ENCODE data around the gene XPNPEP2. TPM values are rescaled to one million over a fixed set of nuclear protein-coding genes. Genes with fewer than 3 reads are reported as not detected.

Gene XPNPEP2
- total RNA-seq, 1 donor from 2014 or later = 3.7 TPM

DNA sequence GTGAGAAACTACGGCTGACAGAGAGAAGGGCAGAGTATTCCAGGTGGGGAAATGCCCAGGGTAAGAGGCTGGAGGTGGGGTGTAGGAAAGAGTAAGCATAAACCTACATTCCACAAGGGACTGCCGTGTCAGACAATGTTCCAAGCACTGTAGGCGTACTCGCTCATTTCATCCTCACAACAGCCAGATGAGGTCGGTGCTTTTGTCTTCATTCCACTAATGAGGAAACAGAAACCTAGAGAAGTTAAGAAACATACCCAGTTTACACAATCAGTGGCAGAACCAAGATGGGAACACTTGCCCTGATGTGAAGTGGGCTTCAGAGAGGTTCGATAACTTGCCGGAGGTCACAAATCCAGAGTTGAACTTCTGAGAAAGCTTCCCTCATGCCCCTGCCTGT lies 45.6 kb downstream of the XPNPEP2 start:
- Histone ChIP-seq H3K27ac (ENCODE audit: low read depth, low read length) (no peak overlapping the region), H3K4me3 (ENCODE audit: low read length in 3 of 3) (no peak overlapping the region)

DNA sequence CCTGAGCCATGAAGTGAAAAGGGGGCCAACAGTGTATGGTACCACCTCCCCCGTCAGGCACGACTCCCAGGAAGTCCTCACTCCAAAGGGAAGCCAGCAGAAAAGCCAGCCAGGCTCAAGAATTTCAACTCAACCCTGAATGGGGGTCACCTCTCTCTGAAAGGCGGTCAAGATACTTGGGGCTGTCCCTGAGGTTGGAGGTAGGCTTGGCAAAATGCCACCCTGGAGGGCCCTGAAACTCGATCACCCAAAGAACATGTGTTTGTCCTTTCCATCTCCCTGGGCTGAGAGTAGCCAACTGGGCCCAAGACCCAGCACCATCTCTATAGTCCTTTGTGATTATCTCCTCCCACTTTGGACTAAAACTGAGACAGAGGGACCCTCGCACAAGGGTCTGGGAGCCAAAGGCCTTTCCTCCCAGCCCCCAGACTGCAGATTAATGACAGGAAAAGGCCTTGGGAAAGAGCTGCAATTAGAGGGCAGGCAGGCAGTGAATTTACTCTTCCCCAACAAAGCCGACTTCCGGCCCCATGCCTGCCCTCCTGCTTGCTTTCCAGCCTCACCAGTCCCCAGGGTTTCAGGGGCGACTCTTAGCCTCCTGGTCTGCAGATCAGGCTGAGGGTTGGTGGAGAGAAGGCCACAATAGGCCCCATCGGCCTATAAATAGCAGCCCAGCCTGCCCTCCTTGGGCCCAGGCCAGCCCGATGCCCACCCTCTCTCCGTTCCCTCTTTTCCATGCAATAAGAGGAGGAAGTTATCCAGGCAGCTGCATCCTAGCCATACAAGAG lies 46.6 kb downstream of the XPNPEP2 start:
- H3K9me3 ChIP-seq (ENCODE audit: control insufficient read depth in 3 of 3, low read length in 3 of 3) = no peaks in the 10 kb centered on the region
- H3K4me3 ChIP-seq (ENCODE audit: low read length in 3 of 3) = no peak overlapping the region
- no peaks in the 10 kb centered on the region for H3K36me3 ChIP-seq (ENCODE audit: control insufficient read depth in 3 of 3, insufficient read depth in 3 of 3, low read length in 3 of 3)
- no peak overlapping the region for H3K27ac ChIP-seq (ENCODE audit: low read depth, low read length)
- no peaks in the 10 kb centered on the region for H3K27me3 ChIP-seq (ENCODE audit: control insufficient read depth in 3 of 3, insufficient read depth in 3 of 3, low read length in 3 of 3)
- H3K4me1 ChIP-seq (ENCODE audit: control insufficient read depth in 3 of 3, insufficient read depth in 3 of 3, low read length in 3 of 3) = no peaks in the 10 kb centered on the region
- H3K9ac ChIP-seq (ENCODE audit: low read depth in 1 of 3, low read length in 3 of 3) = no peak overlapping the region

More for the DNA sequence above, 45.6 kb downstream of the XPNPEP2 start:
- Histone ChIP-seq H3K9me3 (ENCODE audit: control insufficient read depth in 3 of 3, low read length in 3 of 3) (no peaks in the 10 kb centered on the region), H3K27me3 (ENCODE audit: control insufficient read depth in 3 of 3, insufficient read depth in 3 of 3, low read length in 3 of 3) (no peaks in the 10 kb centered on the region), H3K36me3 (ENCODE audit: control insufficient read depth in 3 of 3, insufficient read depth in 3 of 3, low read length in 3 of 3) (no peaks in the 10 kb centered on the region), H3K9ac (ENCODE audit: low read depth in 1 of 3, low read length in 3 of 3) (no peak overlapping the region), H3K4me1 (ENCODE audit: control insufficient read depth in 3 of 3, insufficient read depth in 3 of 3, low read length in 3 of 3) (no peaks in the 10 kb centered on the region)

DNA sequence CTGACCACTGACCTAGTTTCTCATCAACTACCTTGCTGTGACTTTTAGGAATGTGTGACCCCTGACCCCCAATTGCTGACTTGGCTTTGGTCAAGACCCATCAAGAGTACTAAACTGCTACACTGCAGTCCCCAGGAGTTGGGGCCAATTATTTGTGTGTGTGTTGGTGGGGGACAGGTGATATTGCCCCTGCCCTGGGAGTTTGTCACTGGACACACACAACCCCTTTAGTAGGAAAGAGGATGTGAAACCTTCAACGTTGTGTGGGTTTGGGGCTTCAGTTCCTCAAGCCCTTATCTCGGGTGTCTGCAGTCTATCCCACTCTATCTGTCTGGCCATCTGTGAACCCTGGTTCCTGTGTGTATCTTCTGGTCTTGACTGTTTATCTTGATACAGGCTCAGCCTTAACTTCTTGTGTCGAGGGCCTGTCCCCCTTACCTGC lies 47.5 kb downstream of the XPNPEP2 start:
- Histone ChIP-seq H3K36me3 (ENCODE audit: control insufficient read depth in 3 of 3, insufficient read depth in 3 of 3, low read length in 3 of 3) (no peaks in the 10 kb centered on the region), H3K9me3 (ENCODE audit: control insufficient read depth in 3 of 3, low read length in 3 of 3) (no peaks in the 10 kb centered on the region), H3K9ac (ENCODE audit: low read depth in 1 of 3, low read length in 3 of 3) (no peak overlapping the region), H3K4me3 (ENCODE audit: low read length in 3 of 3) (no peak overlapping the region), H3K27me3 (ENCODE audit: control insufficient read depth in 3 of 3, insufficient read depth in 3 of 3, low read length in 3 of 3) (no peaks in the 10 kb centered on the region), H3K27ac (ENCODE audit: low read depth, low read length) (no peak overlapping the region), H3K4me1 (ENCODE audit: control insufficient read depth in 3 of 3, insufficient read depth in 3 of 3, low read length in 3 of 3) (no peaks in the 10 kb centered on the region)

DNA sequence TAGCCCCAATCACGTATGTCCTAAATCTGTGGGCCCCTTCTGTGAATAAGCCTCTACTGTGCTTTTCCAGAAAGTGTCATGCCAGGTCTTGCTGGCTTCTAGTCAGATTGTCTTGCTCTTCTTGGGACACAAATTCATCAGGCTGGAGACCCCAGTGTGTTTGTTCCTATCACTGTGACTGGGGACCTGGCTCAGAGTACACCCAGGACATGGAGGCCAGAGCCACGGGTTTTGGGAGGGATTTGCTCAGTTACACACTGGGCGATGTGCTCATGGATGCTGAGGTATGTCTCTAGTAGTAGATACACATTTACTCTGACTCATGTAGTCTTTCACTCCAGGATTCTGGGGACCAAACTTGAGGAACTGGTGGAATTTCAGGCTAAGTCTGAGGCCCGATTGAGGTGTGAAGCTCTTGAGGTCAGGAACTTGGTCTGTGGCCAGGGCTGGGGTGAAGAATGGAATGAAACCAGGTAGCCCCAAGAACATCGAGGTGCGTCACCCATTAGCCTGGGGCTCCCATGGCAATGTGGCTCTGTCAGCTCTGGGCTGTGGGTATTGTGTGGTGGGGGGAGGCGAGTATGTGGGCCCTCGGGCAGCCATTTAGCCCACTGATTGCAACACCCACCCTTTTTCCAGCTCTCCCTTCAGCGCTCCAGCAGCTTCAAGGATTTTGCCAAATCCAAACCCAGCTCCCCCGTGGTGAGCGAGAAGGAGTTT lies 48.7 kb downstream of the XPNPEP2 start:
- no peak overlapping the region for H3K27ac ChIP-seq (ENCODE audit: low read depth, low read length)
- no peak overlapping the region for H3K9ac ChIP-seq (ENCODE audit: low read depth in 1 of 3, low read length in 3 of 3)
- no peaks in the 10 kb centered on the region for H3K27me3 ChIP-seq (ENCODE audit: control insufficient read depth in 3 of 3, insufficient read depth in 3 of 3, low read length in 3 of 3)
- no peaks in the 10 kb centered on the region for H3K9me3 ChIP-seq (ENCODE audit: control insufficient read depth in 3 of 3, low read length in 3 of 3)
- no peaks in the 10 kb centered on the region for H3K36me3 ChIP-seq (ENCODE audit: control insufficient read depth in 3 of 3, insufficient read depth in 3 of 3, low read length in 3 of 3)
- no peaks in the 10 kb centered on the region for H3K4me1 ChIP-seq (ENCODE audit: control insufficient read depth in 3 of 3, insufficient read depth in 3 of 3, low read length in 3 of 3)
- H3K4me3 ChIP-seq (ENCODE audit: low read length in 3 of 3) = no peak overlapping the region

DNA sequence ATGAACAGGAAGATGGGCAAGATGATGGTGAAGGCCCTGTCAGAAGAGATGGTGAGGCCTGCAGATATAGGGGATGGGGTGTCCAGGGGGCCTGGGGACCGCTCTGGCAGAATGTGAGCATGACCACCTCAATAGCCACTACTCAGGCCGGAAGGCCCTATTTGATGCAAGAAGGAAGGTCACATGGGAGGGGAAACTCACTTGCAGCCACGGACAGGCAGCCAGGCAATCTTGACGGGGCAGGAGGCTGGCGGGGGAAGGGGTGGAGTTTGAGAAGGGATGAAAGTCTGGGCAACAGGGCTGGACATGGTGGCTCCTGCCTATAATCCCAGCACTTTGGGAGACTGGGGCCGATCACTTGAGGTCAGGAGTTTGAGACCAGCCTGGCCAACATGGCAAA lies 49.7 kb downstream of the XPNPEP2 start:
- no peaks in the 10 kb centered on the region for H3K36me3 ChIP-seq (ENCODE audit: control insufficient read depth in 3 of 3, insufficient read depth in 3 of 3, low read length in 3 of 3)
- no peaks in the 10 kb centered on the region for H3K4me1 ChIP-seq (ENCODE audit: control insufficient read depth in 3 of 3, insufficient read depth in 3 of 3, low read length in 3 of 3)
- H3K27me3 ChIP-seq (ENCODE audit: control insufficient read depth in 3 of 3, insufficient read depth in 3 of 3, low read length in 3 of 3) = peaks cover 0 to 4% (median 0%) of the 10 kb centered on the region in 3 donors
- no peak overlapping the region for H3K4me3 ChIP-seq (ENCODE audit: low read length in 3 of 3)
- no peaks in the 10 kb centered on the region for H3K9me3 ChIP-seq (ENCODE audit: control insufficient read depth in 3 of 3, low read length in 3 of 3)
- H3K9ac ChIP-seq (ENCODE audit: low read depth in 1 of 3, low read length in 3 of 3) = no peak overlapping the region
- H3K27ac ChIP-seq (ENCODE audit: low read depth, low read length) = no peak overlapping the region

DNA sequence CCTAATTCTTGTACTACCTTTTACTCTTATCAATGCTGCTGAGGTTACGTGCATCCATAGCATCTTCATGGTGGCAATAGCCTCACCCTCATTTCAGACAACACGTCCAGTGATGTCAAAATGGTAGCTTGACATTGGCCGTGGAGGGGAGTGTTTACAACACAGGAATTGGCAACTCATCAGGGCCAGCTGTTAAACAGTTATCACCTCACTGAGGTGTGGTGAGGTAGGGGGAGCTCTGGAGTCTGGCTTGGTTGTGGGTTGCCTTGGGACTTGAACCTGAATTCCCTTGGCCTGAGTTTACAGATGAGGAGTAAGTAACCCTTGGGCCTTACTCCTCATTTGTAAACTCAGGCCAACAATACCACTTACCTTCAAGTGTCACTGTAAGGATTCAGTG lies 51.4 kb downstream of the XPNPEP2 start:
- H3K9me3 ChIP-seq (ENCODE audit: control insufficient read depth in 3 of 3, low read length in 3 of 3) = no peaks in the 10 kb centered on the region
- no peak overlapping the region for H3K27ac ChIP-seq (ENCODE audit: low read depth, low read length)
- H3K4me1 ChIP-seq (ENCODE audit: control insufficient read depth in 3 of 3, insufficient read depth in 3 of 3, low read length in 3 of 3) = no peaks in the 10 kb centered on the region
- H3K9ac ChIP-seq (ENCODE audit: low read depth in 1 of 3, low read length in 3 of 3) = no peak overlapping the region
- H3K36me3 ChIP-seq (ENCODE audit: control insufficient read depth in 3 of 3, insufficient read depth in 3 of 3, low read length in 3 of 3) = no peaks in the 10 kb centered on the region
- no peak overlapping the region for H3K4me3 ChIP-seq (ENCODE audit: low read length in 3 of 3)
- H3K27me3 ChIP-seq (ENCODE audit: control insufficient read depth in 3 of 3, insufficient read depth in 3 of 3, low read length in 3 of 3) = peaks cover 0 to 4% (median 0%) of the 10 kb centered on the region in 3 donors

DNA sequence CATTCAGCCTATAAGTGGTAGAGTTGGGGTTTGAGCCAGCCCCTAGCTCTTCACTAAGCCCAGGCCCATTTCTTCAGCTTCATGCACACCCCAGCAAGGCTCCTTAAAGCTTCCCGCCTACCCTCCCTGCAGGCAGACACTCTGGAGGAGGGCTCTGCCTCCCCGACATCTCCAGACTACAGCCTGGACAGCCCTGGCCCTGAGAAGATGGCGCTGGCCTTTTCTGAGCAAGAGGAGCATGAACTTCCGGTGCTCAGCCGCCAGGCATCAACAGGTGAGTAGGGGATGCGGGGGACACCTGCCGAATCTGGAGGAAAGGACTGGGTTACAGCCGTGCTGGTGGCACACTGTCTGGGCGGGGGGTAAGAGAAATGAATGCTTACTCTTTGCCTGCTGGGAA lies 52.0 kb downstream of the XPNPEP2 start:
- H3K9me3 ChIP-seq (ENCODE audit: control insufficient read depth in 3 of 3, low read length in 3 of 3) = no peaks in the 10 kb centered on the region
- no peak overlapping the region for H3K27ac ChIP-seq (ENCODE audit: low read depth, low read length)
- peaks cover 0 to 4% (median 0%) of the 10 kb centered on the region in 3 donors for H3K27me3 ChIP-seq (ENCODE audit: control insufficient read depth in 3 of 3, insufficient read depth in 3 of 3, low read length in 3 of 3)
- H3K4me1 ChIP-seq (ENCODE audit: control insufficient read depth in 3 of 3, insufficient read depth in 3 of 3, low read length in 3 of 3) = no peaks in the 10 kb centered on the region
- H3K4me3 ChIP-seq (ENCODE audit: low read length in 3 of 3) = no peak overlapping the region
- H3K9ac ChIP-seq (ENCODE audit: low read depth in 1 of 3, low read length in 3 of 3) = no peak overlapping the region
- H3K36me3 ChIP-seq (ENCODE audit: control insufficient read depth in 3 of 3, insufficient read depth in 3 of 3, low read length in 3 of 3) = no peaks in the 10 kb centered on the region

DNA sequence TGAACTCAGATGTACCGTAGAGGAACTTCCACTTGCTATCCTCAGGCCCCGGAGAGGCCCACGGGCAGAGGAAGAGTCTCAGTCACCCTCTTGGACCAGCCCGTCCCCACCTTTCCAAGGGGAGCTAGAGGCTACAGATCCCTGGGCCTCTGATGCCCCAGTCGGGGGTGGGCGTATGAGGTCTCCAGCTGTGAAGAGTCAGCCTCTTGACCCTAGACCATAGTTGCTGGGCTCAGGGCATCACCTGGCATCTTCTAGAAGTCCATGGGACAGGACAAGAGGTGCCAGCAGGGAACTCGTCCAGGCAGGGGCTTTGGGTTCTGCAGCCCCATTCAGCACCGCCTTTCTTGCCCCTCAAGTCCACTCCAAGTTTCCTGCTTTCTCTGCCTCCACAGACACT lies 52.6 kb downstream of the XPNPEP2 start:
- H3K9me3 ChIP-seq (ENCODE audit: control insufficient read depth in 3 of 3, low read length in 3 of 3) = no peaks in the 10 kb centered on the region
- H3K4me1 ChIP-seq (ENCODE audit: control insufficient read depth in 3 of 3, insufficient read depth in 3 of 3, low read length in 3 of 3) = no peaks in the 10 kb centered on the region
- H3K36me3 ChIP-seq (ENCODE audit: control insufficient read depth in 3 of 3, insufficient read depth in 3 of 3, low read length in 3 of 3) = no peaks in the 10 kb centered on the region
- H3K9ac ChIP-seq (ENCODE audit: low read depth in 1 of 3, low read length in 3 of 3) = no peak overlapping the region
- H3K27ac ChIP-seq (ENCODE audit: low read depth, low read length) = no peak overlapping the region
- H3K27me3 ChIP-seq (ENCODE audit: control insufficient read depth in 3 of 3, insufficient read depth in 3 of 3, low read length in 3 of 3) = peaks cover 0 to 4% (median 0%) of the 10 kb centered on the region in 3 donors
- no peak overlapping the region for H3K4me3 ChIP-seq (ENCODE audit: low read length in 3 of 3)

DNA sequence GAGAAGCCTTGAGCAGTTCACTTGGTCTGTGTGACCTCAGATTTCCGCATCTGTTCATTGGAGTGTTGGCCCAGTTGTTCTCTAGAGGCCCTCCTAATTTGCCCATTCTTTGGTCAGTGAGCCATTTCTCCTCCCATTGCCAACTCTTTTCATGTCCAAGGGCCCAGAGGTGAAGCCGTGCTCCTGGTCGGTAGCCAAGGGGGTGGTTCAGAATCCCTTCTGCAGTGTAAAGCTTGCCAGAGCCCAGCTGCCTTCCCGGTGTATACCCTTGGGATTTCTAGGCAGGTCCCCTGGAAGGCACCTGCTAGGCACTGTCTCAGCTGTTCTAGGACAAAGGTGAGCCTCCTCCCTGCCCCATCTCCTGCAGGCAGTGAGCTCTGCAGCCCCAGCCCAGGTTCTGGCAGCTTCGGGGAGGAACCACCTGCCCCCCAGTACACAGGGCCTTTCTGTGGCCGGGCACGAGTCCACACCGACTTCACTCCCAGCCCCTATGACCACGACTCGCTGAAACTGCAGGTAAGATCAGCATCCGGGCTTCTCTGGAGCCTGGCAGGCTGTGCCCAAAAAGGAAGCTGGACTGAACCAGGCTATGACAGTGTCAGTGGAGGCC lies 53.3 kb downstream of the XPNPEP2 start:
- H3K4me1 ChIP-seq (ENCODE audit: control insufficient read depth in 3 of 3, insufficient read depth in 3 of 3, low read length in 3 of 3) = no peaks in the 10 kb centered on the region
- H3K27me3 ChIP-seq (ENCODE audit: control insufficient read depth in 3 of 3, insufficient read depth in 3 of 3, low read length in 3 of 3) = peaks cover 0 to 4% (median 0%) of the 10 kb centered on the region in 3 donors
- no peak overlapping the region for H3K27ac ChIP-seq (ENCODE audit: low read depth, low read length)
- H3K36me3 ChIP-seq (ENCODE audit: control insufficient read depth in 3 of 3, insufficient read depth in 3 of 3, low read length in 3 of 3) = no peaks in the 10 kb centered on the region
- no peak overlapping the region for H3K4me3 ChIP-seq (ENCODE audit: low read length in 3 of 3)
- H3K9ac ChIP-seq (ENCODE audit: low read depth in 1 of 3, low read length in 3 of 3) = no peak overlapping the region
- no peaks in the 10 kb centered on the region for H3K9me3 ChIP-seq (ENCODE audit: control insufficient read depth in 3 of 3, low read length in 3 of 3)
